Activated CD4-positive, alpha-beta T cell treated with anti-CD3 and anti-CD28 coated beads for 36 hours (primary cell): Measurements from ENCODE around the gene SMPD3. TPM values are rescaled to one million over a fixed set of nuclear protein-coding genes. Genes with fewer than 3 reads are reported as not detected.

ENCODE experiments used
- ATAC-seq: fragments of 200-7000 bp; cut with Tn5 transposase; one replicate; pipeline ENCODE4 v1.10.0; 2021; ENCODE audit warnings: mild to moderate bottlenecking, moderate library complexity
- CTCF ChIA-PET: fragments of 350-600 bp; sonication (Branson Sonifier 250); formaldehyde crosslinking; loops from one replicate; lab custom pipeline; 2021; ENCODE audit warnings: antibody characterized with exemption; lab: Charles Lee
- POLR2A ChIA-PET: fragments of 350-600 bp; sonication (Branson Sonifier 250); formaldehyde crosslinking; loops from one replicate; lab custom pipeline; 2021; ENCODE audit warnings: antibody characterized with exemption, inconsistent platforms; lab: Charles Lee
- DNase-seq: peaks from one replicate; pipeline ENCODE4 v3.0.0-alpha.2; 2020
- H3K27ac Mint-ChIP-seq: one replicate; pipeline ENCODE4 v1.8.0; 2021; ENCODE audit warnings: mixed read lengths
- H3K27me3 Mint-ChIP-seq: one replicate; pipeline ENCODE4 v1.8.0; 2021; ENCODE audit warnings: mixed read lengths
- H3K36me3 Mint-ChIP-seq: one replicate; pipeline ENCODE4 v1.8.0; 2021; ENCODE audit warnings: low read depth, mixed read lengths
- H3K4me1 Mint-ChIP-seq: one replicate; pipeline ENCODE4 v1.8.0; 2021; ENCODE audit warnings: mixed read lengths
- H3K4me3 Mint-ChIP-seq: one replicate; pipeline ENCODE4 v1.8.0; 2021; ENCODE audit warnings: mild to moderate bottlenecking, moderate library complexity, mixed read lengths
- H3K9me3 Mint-ChIP-seq: one replicate; pipeline ENCODE4 v1.8.0; 2021; ENCODE audit warnings: low read depth, mixed read lengths
- intact Hi-C, 2 experiments: fragments of 100-400 bp; cut with DNase I in 1 of 2; cut with micrococcal nuclease in 1 of 2; formaldehyde crosslinking; loops; one replicate each; pipeline versions ENCODE4 v1.14.2 to v1.15.1; 2022 to 2024; cut with DNase I, micrococcal nuclease
- total RNA-seq, 2 experiments: library from RNA; stranded (reverse); gene quantifications; one replicate each; pipeline ENCODE4 v1.2.3, GENCODE V29; 2021

SMPD3 gene
- total RNA-seq, 2 experiments from 2014 or later = 0.07 to 0.37 TPM

- ATAC-seq (no peak), DNase-seq (no peak)
- no peaks in the 10 kb centered on the region for H3K9me3 Mint-ChIP-seq
- ChIA-PET CTCF (interaction anchor here (0.6 to 1.0 kb wide), 2 partner anchors 126 to 206 kb away, joined by 3 read pairs; no protein-coding TSS in a partner anchor), POLR2A (no interaction called here)
- intact Hi-C loops = no loop called here
- no peak overlapping the region for H3K27ac Mint-ChIP-seq
- H3K4me3 Mint-ChIP-seq = no peak overlapping the region
- peaks cover 18% of the 10 kb centered on the region for H3K4me1 Mint-ChIP-seq
- no peaks in the 10 kb centered on the region for H3K36me3 Mint-ChIP-seq
- peaks cover 2% of the 10 kb centered on the region for H3K27me3 Mint-ChIP-seq
These were observed 45.1 kb downstream of the SMPD3 start for GRCh38 chr16:68403177-68403576.

- ATAC-seq (no peak), DNase-seq (no peak)
- Mint-ChIP-seq H3K27ac (no peak overlapping the region), H3K27me3 (peaks cover 2% of the 10 kb centered on the region), H3K4me3 (no peak overlapping the region), H3K9me3 (no peaks in the 10 kb centered on the region), H3K36me3 (no peaks in the 10 kb centered on the region), H3K4me1 (peaks cover 18% of the 10 kb centered on the region)
- intact Hi-C loops = no loop called here
- POLR2A ChIA-PET = interaction anchor here (0.6 kb wide), 1 partner anchor 47 kb away, joined by 3 read pairs; no protein-coding TSS in a partner anchor
- CTCF ChIA-PET = interaction anchor here (0.6 to 1.8 kb wide), 3 partner anchors 108 to 205 kb away, joined by 3 to 4 read pairs (median 3); no protein-coding TSS in a partner anchor
These were observed 45.6 kb downstream of the SMPD3 start for GRCh38 chr16:68402748-68403040.

DNA sequence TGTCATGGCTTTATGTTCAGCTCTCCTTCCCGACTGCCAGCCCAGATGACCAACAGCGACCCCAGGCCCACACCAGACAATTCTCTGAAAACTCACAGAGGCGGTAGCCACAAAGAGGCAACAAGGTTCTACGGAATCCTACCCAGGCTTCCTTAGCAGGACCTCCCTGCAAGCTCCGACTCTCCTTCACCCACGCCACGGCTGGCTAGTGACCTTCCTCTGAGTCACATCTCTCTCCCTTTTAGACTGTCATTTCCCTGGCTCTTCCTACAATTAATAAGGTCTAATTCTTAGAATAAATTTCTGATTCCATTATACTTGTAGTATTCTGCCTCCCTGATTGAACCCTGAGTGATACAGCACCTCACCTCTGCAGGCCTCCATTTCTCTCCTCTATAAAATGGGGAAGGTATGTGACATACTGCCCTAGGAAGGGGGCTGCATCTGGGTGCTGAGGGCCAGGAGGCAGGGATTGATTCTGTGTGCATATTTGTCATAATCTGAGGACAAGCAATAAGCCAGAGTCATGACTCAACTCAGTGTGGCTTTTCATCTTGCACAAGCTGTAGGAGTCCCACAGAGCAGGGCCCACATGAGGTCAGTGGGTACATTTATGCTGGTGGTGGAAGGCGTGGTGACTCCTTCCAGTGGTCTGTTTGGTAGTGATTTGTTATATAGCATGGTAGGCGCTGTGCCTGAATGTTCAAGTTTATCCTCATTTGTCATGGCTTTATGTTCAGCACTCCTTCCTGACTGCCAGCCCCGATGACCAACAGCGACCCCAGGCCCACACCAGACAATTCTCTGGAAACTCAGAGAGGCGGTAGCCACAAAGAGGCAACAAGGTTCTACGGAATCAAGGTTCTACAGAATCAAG is 46.2 kb downstream of the SMPD3 start:
- POLR2A ChIA-PET = interaction anchor here (0.6 kb wide), 1 partner anchor 48 kb away, joined by 3 read pairs; no protein-coding TSS in a partner anchor
- no peak overlapping the region for H3K27ac Mint-ChIP-seq
- CTCF ChIA-PET = interaction anchor here (1.0 to 1.8 kb wide), 2 partner anchors 108 to 127 kb away, joined by 3 to 4 read pairs; no protein-coding TSS in a partner anchor
- H3K4me1 Mint-ChIP-seq = peaks cover 18% of the 10 kb centered on the region
- H3K27me3 Mint-ChIP-seq = peaks cover 2% of the 10 kb centered on the region
- DNase-seq = peak; percentile 33
- intact Hi-C loops = no loop called here
- H3K36me3 Mint-ChIP-seq = no peaks in the 10 kb centered on the region
- ATAC-seq = peak; percentile 54
- H3K4me3 Mint-ChIP-seq = no peak overlapping the region
- H3K9me3 Mint-ChIP-seq = no peaks in the 10 kb centered on the region

GRCh38 chr16:68400924-68401460 is 47.3 kb downstream of the SMPD3 start:
- intact Hi-C loops = no loop called here
- Mint-ChIP-seq H3K36me3 (no peaks in the 10 kb centered on the region), H3K4me3 (no peak overlapping the region), H3K9me3 (no peaks in the 10 kb centered on the region), H3K27me3 (no peaks in the 10 kb centered on the region), H3K4me1 (peaks cover 21% of the 10 kb centered on the region), H3K27ac (no peak overlapping the region)
- DNase-seq = peak; percentile 34
- ATAC-seq = peak; percentile 41
- POLR2A ChIA-PET = interaction anchor here (0.6 to 1.2 kb wide), 2 partner anchors 16 to 1069 kb away, joined by 4 to 6 read pairs; no protein-coding TSS in a partner anchor
- CTCF ChIA-PET = interaction anchor here (0.5 to 2.1 kb wide), 8 partner anchors 22 to 600 kb away, joined by 3 to 6 read pairs (median 3); no protein-coding TSS in a partner anchor

- ChIA-PET CTCF (interaction anchor here (0.6 to 2.1 kb wide), 8 partner anchors 23 to 927 kb away, joined by 3 to 6 read pairs (median 4); no protein-coding TSS in a partner anchor), POLR2A (interaction anchor here (0.6 to 1.2 kb wide), 2 partner anchors 17 to 169 kb away, joined by 3 to 4 read pairs; no protein-coding TSS in a partner anchor)
- H3K27me3 Mint-ChIP-seq = no peaks in the 10 kb centered on the region
- ATAC-seq = peak; percentile 89
- no peak overlapping the region for H3K4me3 Mint-ChIP-seq
- no peaks in the 10 kb centered on the region for H3K36me3 Mint-ChIP-seq
- intact Hi-C loops = no loop called here
- no peaks in the 10 kb centered on the region for H3K9me3 Mint-ChIP-seq
- H3K4me1 Mint-ChIP-seq = peaks cover 21% of the 10 kb centered on the region
- peak; percentile 56 for DNase-seq
- H3K27ac Mint-ChIP-seq = no peak overlapping the region
These were observed 48.0 kb downstream of the SMPD3 start for GRCh38 chr16:68400083-68400923.

GRCh38 chr16:68399456-68399855 is 48.9 kb downstream of the SMPD3 start:
- Mint-ChIP-seq H3K9me3 (no peaks in the 10 kb centered on the region), H3K36me3 (no peaks in the 10 kb centered on the region), H3K27ac (no peak overlapping the region), H3K27me3 (no peaks in the 10 kb centered on the region), H3K4me1 (peaks cover 21% of the 10 kb centered on the region), H3K4me3 (no peak overlapping the region)
- ATAC-seq (no peak), DNase-seq (no peak)
- ChIA-PET POLR2A (no interaction called here), CTCF (interaction anchor here (0.7 to 2.1 kb wide), 2 partner anchors 111 to 122 kb away, joined by 4 to 6 read pairs; no protein-coding TSS in a partner anchor)
- intact Hi-C loops = no loop called here

GRCh38 chr16:68397710-68398201 is 50.6 kb downstream of the SMPD3 start:
- Mint-ChIP-seq H3K4me3 (no peak overlapping the region), H3K27ac (no peak overlapping the region), H3K36me3 (no peaks in the 10 kb centered on the region), H3K27me3 (no peaks in the 10 kb centered on the region), H3K4me1 (peaks cover 21% of the 10 kb centered on the region), H3K9me3 (no peaks in the 10 kb centered on the region)
- ChIA-PET POLR2A (no interaction called here), CTCF (interaction anchor here (0.8 to 2.4 kb wide), 10 partner anchors 10 to 117 kb away, joined by 3 to 15 read pairs (median 4); no protein-coding TSS in a partner anchor)
- ATAC-seq (no peak), DNase-seq (no peak)
- intact Hi-C loops = no loop called here

GRCh38 chr16:68396481-68396880 is 51.8 kb downstream of the SMPD3 start:
- POLR2A ChIA-PET = interaction anchor here (0.6 to 0.7 kb wide), 2 partner anchors 46 to 133 kb away, joined by 3 read pairs; no protein-coding TSS in a partner anchor
- Mint-ChIP-seq H3K4me1 (peaks cover 16% of the 10 kb centered on the region), H3K9me3 (no peaks in the 10 kb centered on the region), H3K27me3 (no peaks in the 10 kb centered on the region), H3K4me3 (no peak overlapping the region), H3K36me3 (no peaks in the 10 kb centered on the region), H3K27ac (no peak overlapping the region)
- peak; percentile 60 for ATAC-seq
- DNase-seq = peak; percentile 69
- CTCF ChIA-PET = interaction anchor here (0.7 to 2.4 kb wide), 24 partner anchors 11 to 685 kb away, joined by 3 to 15 read pairs (median 4); partner anchors contain the start of gene SMPD3
- intact Hi-C loops = loop anchor here (1.0 kb wide), 1 partner anchor 114 kb away; no protein-coding TSS in a partner anchor

DNA sequence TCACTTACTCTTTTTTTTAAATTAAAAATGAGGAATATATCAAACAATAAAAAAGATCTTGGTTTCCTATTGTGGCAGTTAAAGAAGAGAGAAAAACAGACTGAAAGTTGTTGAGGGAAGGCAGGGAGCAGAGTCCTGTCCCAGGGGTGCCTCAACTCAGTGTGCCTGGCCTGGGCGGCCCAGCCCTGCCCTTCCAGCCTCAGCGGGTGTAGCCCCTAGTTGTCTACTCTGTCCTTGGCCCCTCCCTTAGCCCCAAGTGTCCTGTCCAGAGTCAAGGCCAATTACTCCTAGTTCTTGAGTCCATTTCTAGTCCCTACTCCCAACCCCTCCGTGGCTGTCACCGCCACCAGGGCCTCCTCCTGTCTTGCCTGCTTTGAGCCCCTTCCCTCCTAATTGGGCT is 52.5 kb downstream of the SMPD3 start:
- CTCF ChIA-PET = interaction anchor here (0.6 to 2.4 kb wide), 11 partner anchors 8 to 601 kb away, joined by 3 to 15 read pairs (median 4); no protein-coding TSS in a partner anchor
- Mint-ChIP-seq H3K27me3 (no peaks in the 10 kb centered on the region), H3K9me3 (no peaks in the 10 kb centered on the region), H3K27ac (no peak overlapping the region), H3K4me1 (peaks cover 9% of the 10 kb centered on the region), H3K4me3 (no peak overlapping the region), H3K36me3 (no peaks in the 10 kb centered on the region)
- ATAC-seq (no peak), DNase-seq (no peak)
- POLR2A ChIA-PET = no interaction called here
- intact Hi-C loops = loop anchor here (1.0 kb wide), 1 partner anchor 114 kb away; no protein-coding TSS in a partner anchor

DNA sequence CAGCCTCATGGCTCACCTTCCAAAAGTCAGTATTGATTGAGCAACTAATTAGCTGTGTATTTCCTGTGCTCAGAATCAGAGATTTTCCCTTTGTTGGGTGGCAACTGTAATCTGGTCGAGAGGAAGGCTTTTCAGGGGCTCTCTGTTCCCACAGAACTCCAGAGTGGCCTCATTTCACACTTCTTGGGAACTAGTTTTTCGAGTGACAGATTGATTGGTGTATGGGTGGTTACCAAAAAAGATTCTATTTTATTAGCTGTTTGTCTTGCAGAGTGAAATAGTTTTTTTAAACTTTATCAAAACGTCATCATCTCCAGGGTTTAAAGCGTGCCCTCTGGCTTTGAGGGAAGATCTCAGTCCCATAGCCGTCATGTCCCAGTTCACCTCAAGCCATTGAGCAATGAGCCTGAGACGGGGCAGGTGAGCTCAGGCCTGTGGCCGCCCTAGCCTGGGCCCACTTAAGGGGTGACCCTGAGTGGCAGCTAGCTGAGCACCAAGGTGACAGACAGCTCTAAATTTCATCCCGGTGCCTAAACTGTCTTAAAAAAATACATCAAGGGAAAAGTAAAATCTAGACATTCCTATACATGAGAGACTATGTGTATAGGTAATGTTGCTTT is 53.0 kb downstream of the SMPD3 start:
- no peak overlapping the region for H3K27ac Mint-ChIP-seq
- DNase-seq = no peak
- ATAC-seq = no peak
- POLR2A ChIA-PET = no interaction called here
- peaks cover 4% of the 10 kb centered on the region for H3K4me1 Mint-ChIP-seq
- intact Hi-C loops = no loop called here
- no peaks in the 10 kb centered on the region for H3K36me3 Mint-ChIP-seq
- no peak overlapping the region for H3K4me3 Mint-ChIP-seq
- H3K9me3 Mint-ChIP-seq = no peaks in the 10 kb centered on the region
- no peaks in the 10 kb centered on the region for H3K27me3 Mint-ChIP-seq
- CTCF ChIA-PET = interaction anchor here (0.6 to 2.3 kb wide), 13 partner anchors 9 to 600 kb away, joined by 3 to 8 read pairs (median 5); partner anchors contain the start of gene SMPD3
